GM21526 (cell line): ENCODE data around the gene TAF11L14.

ENCODE experiments used
- ATAC-seq: cut with Tn5 transposase; IDR thresholded peaks from one replicate; pipeline ENCODE4 v1.9.1; 2021; ENCODE audit warnings: moderate library complexity; ENCODE audit not compliant: unreplicated experiment, low FRiP score

Gene TAF11L14

DNA sequence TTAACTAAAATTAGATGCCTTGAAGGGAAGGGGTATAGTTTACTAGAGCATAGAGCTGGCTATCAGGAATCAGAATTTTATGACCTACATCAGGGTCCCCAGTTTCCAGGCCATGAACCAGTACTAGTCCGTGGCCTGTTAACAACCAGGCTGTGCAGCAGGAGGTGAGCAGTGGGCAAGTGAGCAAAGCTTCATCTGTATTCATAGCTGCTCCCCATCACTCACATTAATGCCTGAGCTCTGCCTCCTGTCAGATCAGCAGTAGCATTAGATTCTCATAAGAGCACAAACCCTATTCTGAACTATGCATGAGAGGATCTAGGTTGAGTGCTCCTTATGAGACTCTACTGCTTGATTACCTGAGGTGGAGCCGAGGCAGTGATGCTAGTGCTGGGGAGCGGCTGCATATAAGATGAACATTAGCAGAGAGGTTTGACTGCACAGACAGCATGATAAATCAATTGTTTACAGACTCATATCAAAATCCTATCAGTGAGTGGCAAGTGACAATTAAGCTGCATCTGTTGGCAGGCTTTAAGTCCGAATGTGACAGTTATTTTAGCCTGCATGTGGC lies 44.6 kb downstream of the TAF11L14 start:
- no peak for ATAC-seq

DNA sequence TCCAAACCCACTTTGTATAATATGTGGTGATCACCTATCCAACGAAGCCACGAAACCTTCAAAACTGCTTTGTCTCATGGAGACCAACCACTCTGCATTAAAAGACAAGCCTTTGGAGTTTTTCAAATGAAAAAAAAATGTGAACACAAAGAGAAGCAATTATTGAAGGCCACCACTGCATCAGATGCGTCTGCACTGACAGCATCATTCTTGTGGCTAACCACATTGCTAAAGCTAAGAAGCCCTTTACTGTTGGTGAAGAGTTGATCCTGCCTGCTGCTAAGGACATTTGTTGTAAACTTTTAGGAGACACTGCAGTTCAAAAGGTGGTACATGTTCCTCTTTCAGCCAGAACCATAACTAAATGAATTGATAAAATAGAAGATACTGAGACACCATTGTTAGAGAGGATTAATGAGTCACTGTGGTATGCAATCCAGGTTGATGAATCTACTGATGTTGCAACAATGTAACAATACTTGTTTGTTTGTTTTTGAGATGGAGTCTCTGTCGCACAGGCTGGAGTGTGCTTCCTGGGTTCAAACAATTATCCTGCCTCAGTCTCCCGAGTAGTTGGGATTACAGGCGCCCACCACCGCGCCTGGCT lies 45.4 kb downstream of the TAF11L14 start:
- no peak for ATAC-seq

DNA sequence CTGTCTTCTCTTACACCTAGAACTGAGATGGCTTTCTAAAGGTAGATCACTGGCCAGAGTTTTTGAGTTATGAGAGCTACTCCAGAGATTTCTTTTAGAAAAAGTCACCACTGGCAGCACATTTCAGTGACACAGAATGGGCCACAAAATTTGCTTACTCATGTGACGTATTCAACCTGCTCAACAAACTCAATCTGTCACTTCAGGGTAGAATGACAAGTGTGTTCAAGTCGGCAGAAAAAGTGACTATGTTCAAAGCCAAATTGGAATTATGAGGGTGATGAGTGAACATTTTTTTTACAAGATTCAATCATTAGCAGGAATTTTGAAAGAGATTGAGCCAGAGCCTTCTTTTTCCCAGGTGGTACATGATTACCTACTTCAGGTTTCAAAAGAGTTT lies 46.5 kb downstream of the TAF11L14 start:
- no peak for ATAC-seq
